SKM-1 (cell line): Measurements from ENCODE around the gene PAFAH2.

ENCODE experiments used
- DNase-seq: peaks from one replicate; lab custom pipeline; 2025; ENCODE audit not compliant: unreplicated experiment; lab: John Stamatoyannopoulos, UW

PAFAH2 gene

DNA sequence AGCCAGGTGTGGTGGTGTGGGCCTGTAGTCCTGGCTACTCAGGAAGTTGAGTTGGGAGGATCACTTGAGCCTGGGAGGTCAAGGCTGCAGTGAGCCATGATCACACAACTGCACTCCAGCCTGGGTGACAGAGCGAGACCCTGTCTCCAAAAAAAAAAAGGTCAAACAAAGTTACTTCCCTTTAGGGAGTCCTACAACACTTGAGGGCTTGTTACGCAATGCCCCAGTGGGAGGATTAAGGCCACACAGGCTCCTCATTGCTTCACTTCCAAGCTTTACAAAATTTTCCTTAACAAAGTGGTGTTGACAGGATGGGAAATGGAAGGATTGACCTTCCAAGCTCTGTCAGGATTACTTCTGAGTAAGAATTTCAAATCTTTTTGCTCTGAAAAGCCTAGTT is 17.5 kb upstream of the PAFAH2 start:
- peak; percentile 62 for DNase-seq

DNA sequence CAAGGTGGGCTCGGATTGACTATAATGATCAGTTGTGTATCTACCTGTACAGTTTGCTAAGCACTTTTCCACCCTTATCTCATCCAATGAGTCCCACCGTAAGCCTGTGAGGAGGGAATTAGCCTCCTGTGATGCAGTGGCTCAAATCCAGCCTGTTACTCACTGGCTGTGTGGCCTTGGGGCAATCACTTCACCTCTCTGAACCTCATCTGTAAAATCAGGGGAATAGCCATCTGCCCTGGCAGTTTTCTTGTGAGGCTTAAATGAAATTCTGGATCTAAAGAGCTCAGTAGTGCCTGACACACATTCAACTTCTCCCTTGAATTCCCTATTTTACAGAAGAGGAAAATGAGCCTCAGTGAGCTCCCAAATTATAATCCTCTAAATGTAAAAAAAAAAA is 16.3 kb upstream of the PAFAH2 start:
- no peak for DNase-seq

DNA sequence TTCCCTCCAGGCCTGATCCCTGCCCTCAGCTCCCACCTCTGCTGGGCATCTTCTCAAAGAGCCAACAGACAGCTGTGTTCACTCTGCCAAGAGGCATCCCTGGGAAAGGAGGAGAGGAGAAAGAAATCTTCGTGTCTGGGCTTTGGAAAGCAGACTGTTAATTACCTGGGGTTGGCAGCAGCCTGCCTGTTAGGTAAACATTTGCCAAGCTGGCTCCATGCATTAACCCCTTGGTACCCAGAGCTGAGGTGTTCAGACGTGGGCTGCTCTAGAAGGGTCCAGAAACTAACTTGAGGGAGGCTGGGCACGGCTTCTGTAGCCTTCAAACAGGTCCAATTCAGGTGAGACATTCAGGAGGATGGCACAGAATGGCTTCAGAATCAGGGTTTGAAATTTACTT is 15.0 kb upstream of the PAFAH2 start:
- no peak for DNase-seq

DNA sequence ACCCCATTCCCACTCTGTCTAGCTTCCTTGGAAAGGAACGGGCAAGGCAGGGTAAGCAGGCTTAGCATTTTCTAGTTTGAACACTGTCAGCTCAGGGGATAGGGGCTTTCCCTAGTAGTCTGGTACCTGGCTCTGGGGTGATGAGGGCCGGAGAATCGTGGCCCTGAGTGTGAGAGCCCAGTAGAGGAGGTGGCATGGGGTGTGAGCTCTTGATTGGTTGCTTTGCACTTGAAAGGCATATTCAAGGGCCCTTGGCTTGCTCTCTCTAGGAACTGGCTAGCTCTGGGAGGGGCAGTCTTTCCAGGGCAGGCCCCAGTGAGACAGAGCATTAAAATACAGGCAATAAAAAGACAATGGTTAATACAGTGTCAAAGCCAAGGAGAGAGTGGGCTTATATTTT is 13.0 kb upstream of the PAFAH2 start:
- DNase-seq, result no peak

DNA sequence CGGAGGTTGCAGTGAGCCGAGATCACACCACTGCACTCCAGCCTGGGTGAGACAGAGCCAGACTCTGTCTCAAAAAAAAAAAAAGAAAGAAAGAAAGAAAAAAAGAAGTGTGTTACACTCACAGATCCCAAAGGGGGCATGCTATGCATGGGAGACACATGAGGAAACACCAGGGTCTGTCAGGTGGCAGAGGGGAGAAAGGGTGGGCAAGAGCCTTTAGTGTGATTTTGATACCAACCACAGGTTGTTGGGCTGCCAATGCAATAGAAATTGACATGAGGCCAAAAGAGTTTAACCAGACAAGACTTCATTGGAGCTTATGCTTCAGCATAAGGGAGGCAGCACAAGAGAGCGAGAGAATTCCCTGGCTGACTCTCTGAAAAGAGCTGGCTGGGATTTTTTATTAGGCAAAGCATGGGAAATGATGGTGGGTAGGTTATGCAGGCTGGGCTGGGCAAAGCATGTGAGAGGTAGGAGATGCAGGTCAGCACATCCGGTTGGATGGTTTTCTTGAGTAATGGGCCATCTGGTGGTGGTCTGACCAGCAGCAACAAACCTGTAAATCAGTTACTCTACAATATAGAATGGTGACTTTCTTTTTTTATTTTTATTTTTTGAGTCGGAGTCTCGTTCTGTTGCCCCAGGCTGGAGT is 12.1 kb upstream of the PAFAH2 start:
- no peak for DNase-seq

DNA sequence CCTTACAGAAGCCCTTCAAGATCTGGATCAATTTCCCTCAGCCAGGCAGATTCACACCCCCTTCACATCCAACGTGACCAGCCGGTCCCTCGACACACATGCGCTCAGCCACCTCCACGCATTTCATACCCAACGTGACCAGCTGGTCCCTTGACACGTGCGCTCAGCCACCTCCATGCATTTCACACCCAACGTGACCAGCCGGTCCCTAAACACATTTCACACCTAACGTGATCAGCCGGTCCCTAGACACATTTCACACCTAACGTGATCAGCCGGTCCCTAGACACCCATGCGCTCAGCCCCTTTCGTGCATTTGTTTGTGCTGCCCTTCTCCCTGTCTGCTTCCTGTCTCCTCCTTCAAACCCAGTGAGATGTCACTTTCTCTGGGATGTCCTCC is 8.8 kb upstream of the PAFAH2 start:
- no peak for DNase-seq

DNA sequence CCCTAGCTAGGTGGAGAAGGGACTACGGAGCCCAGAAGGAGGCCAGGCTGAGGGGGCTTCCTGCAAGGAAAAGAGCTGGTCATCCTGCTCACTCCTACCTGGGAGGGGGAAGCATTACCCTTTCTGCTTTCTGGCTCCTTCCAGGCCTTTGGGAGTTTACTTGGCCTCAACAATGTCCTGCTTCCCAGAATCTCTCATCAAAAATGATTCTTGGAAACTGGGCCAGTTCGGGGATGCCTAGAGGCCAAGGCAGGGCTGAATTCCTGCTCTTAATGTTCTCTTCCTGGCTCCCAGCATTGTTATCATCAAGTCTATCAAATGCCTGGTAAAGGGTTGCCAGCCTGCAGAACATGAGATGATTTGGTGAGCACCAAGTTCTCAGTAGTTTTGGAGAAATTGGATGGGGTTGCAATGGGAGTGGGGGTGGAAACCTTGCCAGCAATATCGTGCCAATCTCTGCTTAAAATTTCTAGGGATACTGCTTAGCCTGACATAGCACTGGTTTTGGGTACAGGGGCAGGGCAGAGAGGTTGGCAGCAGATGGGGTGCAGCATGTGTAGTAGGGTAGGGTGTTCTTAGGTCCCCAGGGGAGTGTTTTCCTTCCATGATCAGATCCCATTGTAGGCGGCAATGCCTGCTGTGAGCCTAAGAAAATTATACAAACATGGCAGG is 7.7 kb upstream of the PAFAH2 start:
- no peak for DNase-seq

DNA sequence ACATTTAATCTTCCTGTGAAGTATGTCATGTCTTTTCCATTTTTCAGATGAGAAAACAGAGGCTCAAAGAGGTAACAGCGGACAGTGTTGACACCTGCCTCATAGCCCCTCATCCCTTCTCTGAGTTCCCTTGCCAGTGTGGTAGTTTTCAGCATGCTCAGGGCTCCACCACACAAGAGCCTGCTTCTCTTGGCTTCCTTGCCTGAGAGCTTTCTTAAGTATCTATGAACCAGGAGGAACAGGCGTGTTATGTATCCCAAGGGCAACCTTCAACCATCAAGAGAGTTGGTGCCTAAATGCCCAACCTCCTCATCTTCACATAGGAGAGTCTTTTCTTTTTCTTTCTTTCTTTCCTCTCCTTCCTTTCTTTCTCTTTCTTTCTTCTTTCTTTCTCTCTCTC is 5.9 kb upstream of the PAFAH2 start:
- no peak for DNase-seq

DNA sequence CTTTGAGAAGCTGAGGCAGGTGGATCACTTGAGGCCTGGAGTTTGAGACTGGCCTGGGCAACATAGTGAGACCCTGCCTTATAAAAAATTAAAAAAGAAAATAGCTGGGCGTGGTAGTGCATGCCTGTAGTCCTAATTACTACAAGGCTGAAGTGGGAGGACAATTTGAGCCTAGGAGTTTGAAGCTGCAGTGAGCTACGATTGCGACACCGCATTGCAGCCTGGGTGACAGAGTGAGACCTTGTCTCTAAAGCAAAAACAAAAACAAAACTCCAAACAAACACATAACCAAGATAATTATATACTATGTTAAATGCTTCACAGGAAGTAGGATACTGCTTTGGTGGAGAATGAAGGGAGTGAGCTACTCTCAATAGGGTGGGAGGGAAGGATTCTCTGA is 5.4 kb upstream of the PAFAH2 start:
- no peak for DNase-seq

DNA sequence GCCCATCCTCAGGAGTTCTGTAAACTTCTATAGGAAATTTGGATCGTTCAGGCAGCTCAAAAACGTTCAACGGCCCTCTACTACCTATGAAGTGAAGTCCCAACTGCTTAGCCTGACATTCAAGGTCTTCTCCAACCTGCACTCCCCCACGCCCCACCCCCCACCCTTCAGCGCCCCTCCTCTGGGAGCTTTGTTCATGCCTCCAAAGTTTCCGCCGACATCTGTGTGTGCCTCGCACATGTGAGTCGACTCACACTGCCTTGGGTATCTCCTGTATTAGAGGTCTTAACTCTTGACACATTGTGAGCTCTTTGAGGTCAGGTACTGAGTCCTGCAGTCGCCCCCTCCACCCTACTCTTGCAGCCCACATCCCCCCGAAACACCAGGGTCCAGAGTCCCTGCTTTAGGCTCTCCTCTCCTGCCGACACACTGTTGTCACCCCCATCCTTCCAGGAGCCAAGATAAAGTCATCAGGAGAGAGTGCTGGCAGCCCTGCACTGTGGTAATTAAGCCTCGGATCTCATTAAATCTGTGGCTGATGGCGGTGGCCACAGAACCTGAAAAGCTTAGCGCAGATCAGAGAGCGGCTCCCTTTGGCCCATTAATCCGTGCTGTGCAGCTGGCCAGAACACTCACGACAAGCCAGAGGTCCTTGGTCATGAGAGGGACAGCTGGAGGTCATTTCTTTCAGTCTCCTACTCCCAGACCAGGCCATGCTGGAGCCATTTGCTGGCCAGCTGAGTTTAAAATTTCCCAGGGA is 1.4 kb upstream of the PAFAH2 start:
- no peak for DNase-seq

DNA sequence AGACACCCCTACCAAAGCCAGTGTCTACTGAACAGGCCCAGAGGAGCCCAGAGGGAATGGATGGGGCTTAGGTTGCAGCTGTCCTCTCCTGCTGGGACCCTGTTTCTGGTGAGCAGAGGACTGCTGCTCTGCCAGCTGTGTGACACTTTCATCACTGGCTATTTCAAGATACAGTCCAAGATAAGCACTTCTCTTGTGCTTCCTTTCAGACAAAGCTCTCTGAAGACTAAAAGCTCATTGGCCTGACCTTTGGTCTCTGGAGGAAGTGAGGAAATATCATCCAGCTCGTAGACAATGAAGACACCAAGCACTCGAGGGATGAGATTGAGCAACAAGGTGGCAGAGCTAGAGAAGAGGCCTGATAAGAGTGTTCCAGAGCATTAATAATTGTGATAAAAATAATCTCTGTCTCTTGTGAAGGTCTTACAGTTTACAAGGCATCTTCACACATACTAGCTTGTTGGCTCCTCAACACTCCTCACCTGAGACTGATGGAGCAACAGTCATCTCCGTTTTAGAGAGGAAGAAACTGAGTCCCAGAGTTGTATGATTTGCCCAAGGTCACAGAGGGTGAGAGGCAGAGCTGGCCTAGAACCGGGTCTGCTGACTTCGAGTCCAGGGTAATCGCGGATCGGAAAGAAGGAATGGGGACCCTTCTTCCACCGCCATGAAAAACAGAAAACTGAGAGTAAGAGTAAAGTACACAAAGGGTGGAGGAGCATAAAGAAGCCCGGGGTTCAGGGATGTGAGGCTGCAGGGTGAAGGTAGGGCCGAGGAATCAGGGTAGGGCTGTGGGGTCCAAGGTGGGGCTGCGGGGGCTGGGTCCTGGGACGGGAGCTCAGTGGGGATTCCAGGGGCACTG is 666 bp downstream of the PAFAH2 start:
- DNase-seq, result peak; percentile 98

DNA sequence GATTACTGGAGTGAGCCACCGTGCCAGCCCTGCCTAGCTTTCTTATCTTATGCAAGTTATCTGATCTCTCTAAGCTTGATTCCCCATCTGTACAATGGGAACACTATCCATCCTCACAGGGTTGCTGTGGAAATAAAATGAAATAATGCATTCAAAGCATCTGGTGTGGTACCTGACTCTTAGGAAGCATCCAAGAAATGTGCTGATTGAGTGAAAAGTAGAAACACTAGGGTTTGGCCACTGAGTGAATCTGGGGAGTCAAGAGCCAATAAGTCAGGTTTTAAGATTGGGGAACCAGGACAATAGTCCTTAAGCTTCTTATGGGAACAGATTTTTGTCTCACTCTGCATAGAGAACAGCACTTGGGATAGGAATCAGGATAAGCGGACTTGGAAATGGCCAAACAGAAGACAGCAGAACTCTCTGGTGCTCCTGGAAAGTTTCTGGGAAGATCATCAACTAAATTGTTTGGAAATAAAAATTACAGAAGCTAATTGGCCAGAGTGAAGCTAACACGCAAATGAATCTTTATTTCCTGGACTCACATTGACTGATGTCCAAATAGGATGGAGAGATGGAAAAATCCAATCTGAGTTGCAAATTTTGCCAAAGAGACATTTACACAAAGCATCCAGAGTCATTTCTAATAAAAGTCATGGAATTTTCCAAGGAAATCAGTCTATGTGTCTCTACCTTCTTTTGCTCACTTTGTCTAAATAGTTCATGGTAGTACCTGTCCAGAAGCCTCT is 3.3 kb downstream of the PAFAH2 start:
- DNase-seq, result no peak

DNA sequence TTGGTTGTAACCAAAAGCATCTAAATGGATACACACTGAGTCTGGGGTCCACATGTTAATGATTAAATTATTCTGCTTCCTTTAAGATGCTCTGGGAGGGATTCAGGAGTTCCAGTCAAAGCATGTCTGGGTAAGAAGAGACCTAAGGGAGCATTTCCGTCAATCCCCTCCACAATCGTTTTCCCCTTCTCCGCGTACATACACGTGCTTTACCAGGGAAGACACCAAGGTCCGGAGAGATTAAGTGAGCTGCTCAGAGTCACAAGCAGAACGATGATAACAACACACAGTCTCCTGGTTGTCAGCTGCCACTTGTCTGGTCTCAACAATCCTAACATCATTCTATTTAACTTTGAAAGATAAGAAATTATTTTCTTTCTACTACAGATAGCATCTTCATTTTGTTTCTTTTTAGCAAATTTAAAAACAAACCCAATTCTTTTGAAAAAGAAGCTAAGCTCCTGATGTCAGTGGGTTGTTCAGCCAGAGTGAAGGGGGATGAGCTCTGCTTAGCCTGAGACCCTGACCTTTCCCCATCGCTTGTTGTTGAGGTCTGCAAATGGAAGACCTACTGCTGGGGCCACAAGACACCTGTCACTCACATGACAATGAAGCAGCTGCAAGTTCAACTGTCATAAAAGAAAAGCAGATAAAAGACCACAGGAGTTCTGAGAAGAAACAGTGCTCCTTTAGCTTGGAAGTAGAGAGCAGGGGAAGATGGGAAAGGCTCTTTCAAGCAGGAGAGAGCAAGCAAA is 4.5 kb downstream of the PAFAH2 start:
- no peak for DNase-seq

DNA sequence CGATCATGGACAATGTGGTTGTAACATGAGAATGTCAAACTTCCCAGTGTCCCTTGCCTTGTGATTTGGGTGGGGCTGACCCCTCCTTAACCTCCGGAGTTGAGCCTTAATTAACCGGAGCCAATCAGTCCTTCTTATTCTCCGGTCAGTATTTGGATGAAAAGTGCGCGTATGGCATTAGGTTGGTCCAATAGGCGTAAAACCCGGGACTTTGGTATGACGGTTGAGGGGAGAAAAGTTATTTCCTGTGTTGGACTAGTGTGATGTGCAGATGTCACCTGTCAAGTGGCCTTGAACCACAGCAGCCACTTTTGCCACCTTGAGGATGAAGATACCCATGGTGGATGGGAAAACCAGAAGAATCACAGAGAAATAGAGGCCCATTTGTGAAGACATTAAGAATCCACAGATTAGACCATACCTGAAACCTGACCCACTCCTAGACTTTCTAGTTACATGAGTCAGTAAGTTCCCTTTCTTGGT is 5.1 kb downstream of the PAFAH2 start:
- no peak for DNase-seq

DNA sequence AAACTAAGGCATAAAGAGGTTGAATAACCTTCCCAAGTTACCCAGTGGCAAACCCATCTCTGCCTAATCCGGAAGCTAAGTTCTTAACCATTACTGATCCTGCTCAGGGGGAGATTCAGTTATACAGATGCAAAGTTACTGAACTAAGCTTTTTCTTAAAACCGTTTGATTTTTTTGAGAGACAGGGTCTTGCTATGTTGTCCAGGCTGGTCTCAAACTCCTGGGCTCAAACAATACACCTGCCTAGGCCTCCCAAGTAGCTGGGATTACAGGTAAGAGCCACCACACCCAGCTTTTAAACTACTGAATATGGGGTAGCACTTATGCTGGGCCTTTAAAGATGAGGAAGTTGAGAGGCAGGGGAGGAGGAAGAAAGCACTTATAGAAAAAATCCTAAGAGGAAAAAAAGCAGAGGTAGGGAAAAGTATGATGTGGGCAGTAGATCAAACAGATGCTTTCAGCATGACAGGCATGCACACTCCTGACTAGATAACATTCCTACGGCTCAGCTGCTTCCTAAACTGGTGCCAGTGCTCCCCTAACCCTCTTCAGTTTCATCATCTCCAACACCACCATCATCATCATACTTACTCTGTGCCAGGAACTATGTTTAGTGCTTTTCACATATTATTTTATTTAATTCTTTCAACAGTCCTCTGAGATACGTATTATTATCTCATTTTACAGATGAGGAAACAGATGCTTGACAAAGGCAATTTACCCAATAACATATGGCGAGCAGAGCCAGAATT is 5.8 kb downstream of the PAFAH2 start:
- DNase-seq, result no peak

DNA sequence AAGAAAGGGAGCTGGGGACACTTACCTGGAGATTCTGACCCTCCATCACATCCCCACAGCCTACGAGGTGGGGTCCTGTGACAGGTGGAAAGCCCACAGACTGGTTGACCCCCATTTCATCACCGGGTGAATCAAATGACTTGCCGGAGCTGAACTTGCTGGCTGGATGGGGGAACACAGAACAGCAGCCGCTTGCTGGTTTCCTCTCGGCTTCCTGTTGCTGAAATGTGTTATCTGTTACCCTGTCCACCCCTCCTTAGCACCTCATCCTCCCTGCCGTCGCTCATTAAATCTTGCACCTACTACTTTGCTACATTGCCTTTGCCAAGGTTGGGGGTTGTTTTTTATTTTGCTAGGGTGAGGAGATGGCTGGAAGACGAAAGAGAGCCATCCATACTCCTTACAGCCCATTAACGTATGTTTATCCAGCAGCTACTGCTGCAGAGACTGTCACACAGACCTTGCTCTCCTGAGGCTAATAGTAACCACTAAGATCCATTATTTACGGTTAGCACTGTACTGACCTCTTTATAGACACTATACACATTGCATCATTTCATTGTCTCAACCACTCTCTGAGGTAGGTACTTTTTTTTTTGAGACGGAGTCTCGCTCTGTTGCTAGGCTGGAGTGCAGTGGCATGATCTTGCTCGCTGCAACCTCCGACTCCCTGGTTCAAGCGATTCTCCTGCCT is 7.0 kb downstream of the PAFAH2 start:
- DNase-seq, result no peak

DNA sequence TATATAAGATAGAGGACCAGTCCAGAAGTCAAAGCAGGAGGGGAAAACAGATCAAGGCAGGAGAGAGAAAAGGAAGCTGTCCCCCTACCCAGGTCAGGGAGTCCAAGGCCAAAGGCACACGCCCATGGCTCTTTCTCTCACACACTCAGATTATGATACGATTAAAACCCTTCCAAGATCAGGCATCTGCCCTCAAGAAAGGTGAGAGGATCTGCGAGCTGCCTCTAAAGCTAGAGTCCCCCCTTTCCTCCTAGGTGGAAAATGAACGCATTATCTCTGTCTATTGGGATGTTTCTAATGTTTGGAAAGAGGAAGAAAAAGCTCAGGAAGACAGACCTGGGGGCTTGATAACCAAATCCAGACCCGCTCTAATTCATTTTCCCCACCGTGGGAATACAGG is 7.6 kb downstream of the PAFAH2 start:
- no peak for DNase-seq

DNA sequence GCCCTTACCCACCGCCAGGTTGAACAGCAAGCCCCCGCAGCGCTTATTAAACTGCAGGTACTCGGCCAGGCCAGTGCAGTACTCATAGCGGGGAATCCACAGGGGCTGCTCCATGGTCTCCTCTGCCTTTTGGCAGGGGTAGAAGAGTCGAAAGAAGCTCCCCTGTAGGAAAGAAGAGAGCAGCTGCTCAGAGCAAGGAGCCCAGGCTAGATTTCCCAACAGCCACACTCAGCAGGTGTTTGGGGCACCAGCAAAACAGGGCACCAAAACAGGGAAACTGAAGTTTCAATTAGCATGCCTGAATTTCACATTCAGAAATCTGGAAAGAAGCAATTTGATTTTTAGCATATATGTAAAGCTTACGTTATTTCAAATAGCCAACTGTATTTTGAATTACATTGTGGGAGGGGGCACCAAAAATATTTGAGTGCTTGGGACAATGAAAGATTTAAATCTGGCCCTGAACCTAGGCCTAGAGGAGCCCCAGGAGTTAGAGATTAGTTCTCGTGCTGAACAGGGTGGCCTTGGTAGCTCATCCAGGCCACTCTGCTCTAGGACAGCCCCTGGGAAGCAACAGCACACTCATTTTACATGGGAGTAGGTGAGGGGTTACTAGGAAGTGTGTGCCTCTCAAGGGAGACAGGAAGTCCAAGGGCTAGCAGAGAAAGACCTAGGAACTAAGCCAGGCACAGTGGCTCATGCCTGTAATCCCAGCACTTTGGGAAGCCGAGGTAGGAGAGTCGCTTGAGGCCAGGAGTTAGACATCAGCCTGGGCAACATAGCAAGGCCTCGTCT is 8.2 kb downstream of the PAFAH2 start:
- no peak for DNase-seq
